NB4 (cell line): ENCODE measurements around the gene MUC13.

Source experiments
- DNase-seq: peaks from one replicate; pipeline ENCODE4 v3.0.0; 2010; ENCODE audit warnings: low read depth
- H3K4me3 ChIP-seq: one replicate; pipeline ENCODE4 v1.5.1; 2011; ENCODE audit warnings: mild to moderate bottlenecking, low read depth, low read length, moderate library complexity
- MAX ChIP-seq: IDR thresholded peaks from 2 replicates; pipeline ENCODE4 v1.6.1; 2011; ENCODE audit warnings: low read depth, low read length
- MYC ChIP-seq: IDR thresholded peaks from 2 replicates; pipeline ENCODE4 v1.6.1; 2011; ENCODE audit warnings: low read depth, low read length
- POLR2A ChIP-seq: IDR thresholded peaks from 2 replicates; pipeline ENCODE4 v1.6.1; 2011; ENCODE audit warnings: mild to moderate bottlenecking; ENCODE audit not compliant: insufficient read length; ENCODE audit errors: extremely low read depth
- TF ChIP-seq, protein P1 (sequence below): IDR thresholded peaks from one replicate; pipeline ENCODE4 v1.5.1; 2012; ENCODE audit warnings: low read depth, low read length

MUC13 gene

DNA sequence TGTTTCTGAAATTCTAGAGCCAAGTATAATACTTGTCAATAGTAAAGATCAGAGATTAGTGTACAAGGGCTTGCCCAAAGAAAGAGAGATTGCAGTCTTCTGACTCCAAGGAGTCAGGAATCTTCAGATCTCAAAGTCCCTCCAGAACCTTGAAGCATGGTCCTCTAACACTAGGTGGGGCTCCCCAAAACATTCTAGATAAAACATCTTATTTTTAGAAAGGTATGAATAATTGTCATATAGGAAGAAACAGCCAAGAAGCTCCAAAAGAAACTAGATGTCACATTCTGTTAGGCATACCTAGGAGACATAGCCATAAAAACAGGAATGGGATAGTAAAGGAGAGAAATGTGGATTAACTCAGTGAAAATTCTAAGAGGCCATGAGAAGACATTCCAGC is 10.7 kb downstream of the MUC13 start:
- H3K4me3 ChIP-seq: no peak overlapping the region
- TF ChIP-seq MYC (no peak), MAX (no peak), POLR2A (no peak)
- TF ChIP-seq, protein P1, sequence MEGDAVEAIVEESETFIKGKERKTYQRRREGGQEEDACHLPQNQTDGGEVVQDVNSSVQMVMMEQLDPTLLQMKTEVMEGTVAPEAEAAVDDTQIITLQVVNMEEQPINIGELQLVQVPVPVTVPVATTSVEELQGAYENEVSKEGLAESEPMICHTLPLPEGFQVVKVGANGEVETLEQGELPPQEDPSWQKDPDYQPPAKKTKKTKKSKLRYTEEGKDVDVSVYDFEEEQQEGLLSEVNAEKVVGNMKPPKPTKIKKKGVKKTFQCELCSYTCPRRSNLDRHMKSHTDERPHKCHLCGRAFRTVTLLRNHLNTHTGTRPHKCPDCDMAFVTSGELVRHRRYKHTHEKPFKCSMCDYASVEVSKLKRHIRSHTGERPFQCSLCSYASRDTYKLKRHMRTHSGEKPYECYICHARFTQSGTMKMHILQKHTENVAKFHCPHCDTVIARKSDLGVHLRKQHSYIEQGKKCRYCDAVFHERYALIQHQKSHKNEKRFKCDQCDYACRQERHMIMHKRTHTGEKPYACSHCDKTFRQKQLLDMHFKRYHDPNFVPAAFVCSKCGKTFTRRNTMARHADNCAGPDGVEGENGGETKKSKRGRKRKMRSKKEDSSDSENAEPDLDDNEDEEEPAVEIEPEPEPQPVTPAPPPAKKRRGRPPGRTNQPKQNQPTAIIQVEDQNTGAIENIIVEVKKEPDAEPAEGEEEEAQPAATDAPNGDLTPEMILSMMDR: no peak
- DNase-seq: no peak

- no peak overlapping the region for H3K4me3 ChIP-seq
- DNase-seq: no peak
- TF ChIP-seq, protein P1: no peak
- TF ChIP-seq MAX (no peak), MYC (no peak), POLR2A (no peak)
Observed at GRCh38 chr3:124920718-124921117, 13.8 kb downstream of the MUC13 start.

DNA sequence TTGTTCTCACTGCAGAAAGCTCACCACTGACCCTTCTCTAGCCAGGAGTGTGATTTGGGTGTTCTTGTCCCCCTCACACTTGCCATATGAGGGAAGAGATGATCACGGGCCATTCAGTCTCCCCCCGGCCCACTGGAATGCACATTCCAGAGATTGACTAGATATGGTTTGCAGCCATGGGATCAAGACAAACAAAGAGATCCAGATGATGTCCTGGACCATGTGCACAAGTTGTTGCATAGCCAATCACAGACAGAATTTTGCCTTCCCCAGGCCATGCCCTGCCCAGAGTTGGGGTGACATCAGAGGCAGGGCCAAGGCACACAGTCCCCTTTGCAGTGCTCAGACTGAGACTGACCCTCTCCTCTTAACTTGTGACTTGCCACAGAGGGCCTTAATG is 14.8 kb downstream of the MUC13 start:
- no peak overlapping the region for H3K4me3 ChIP-seq
- DNase-seq: no peak
- TF ChIP-seq POLR2A (no peak), MAX (no peak), MYC (no peak)
- TF ChIP-seq, protein P1: no peak

- TF ChIP-seq MAX (no peak), POLR2A (no peak), MYC (no peak)
- TF ChIP-seq, protein P1: no peak
- no peak for DNase-seq
Observed at GRCh38 chr3:124918524-124918923, 16.0 kb downstream of the MUC13 start.

GRCh38 chr3:124916837-124917409 is 17.6 kb downstream of the MUC13 start:
- DNase-seq: no peak
- TF ChIP-seq POLR2A: no peak
- TF ChIP-seq, protein P1: no peak
- no peak for TF ChIP-seq MAX
- no peak for TF ChIP-seq MYC

More at GRCh38 chr3:124918524-124918923, 16.0 kb downstream of the MUC13 start:
- H3K4me3 ChIP-seq: no peak overlapping the region

GRCh38 chr3:124915254-124915653 is 19.3 kb downstream of the MUC13 start:
- TF ChIP-seq MAX (no peak), MYC (no peak), POLR2A (no peak)
- TF ChIP-seq, protein P1: no peak
- H3K4me3 ChIP-seq: no peak overlapping the region
- no peak for DNase-seq

More at GRCh38 chr3:124916837-124917409, 17.6 kb downstream of the MUC13 start:
- H3K4me3 ChIP-seq: no peak overlapping the region
